K562 (cell line): ENCODE measurements around the gene TMEM242. TPM values are rescaled to one million over a fixed set of nuclear protein-coding genes. Genes with fewer than 3 reads are reported as not detected.

Experiments
- ATAC-seq: fragments of 200-7000 bp; cut with Tn5 transposase; 3 replicates; pipeline ENCODE4 v1.9.1; 2020; ENCODE audit warnings: moderate library complexity
- BruUV-seq: library from RNA; stranded (reverse); fragments of 400-500 nt; replicated peaks from 2 replicates; lab custom pipeline; 2021; lab: Mats Ljungman, UMichigan
- CTCF ChIA-PET: fragments of 300-600 bp; formaldehyde crosslinking; extraction: SDS; loops from one replicate; lab custom pipeline; 2021; ENCODE audit warnings: low intra/inter-chr PET ratio; lab: Yijun Ruan, JAX
- POLR2A ChIA-PET: fragments of 300-600, 350-650 bp; sonication (Branson Sonifier 250); formaldehyde crosslinking; extraction: SDS; loops from one replicate; lab custom pipeline; 2021; ENCODE audit warnings: antibody characterized with exemption, inconsistent platforms; lab: Yijun Ruan, JAX
- DNase-seq, 4 experiments: peaks; one replicate each; pipeline versions ENCODE4 v3.0.0 to v3.0.0-alpha.2; 2011 to 2018; ENCODE audit warnings: low spot score in 3 of 4, mixed read lengths in 3 of 4; ENCODE audit errors: extremely low read depth in 1 of 4
- FAIRE-seq: peaks from 2 replicates; lab custom pipeline; 2011; peaks lifted over from hg19 to GRCh38; lab: Jason Lieb, UNC
- H2AFZ ChIP-seq: 2 replicates; pipeline ENCODE4 v1.6.0; 2011; ENCODE audit warnings: low read depth, low read length, control low read depth, inconsistent platforms
- H3K27ac ChIP-seq: fragments of 200-600 bp; 3 replicates; pipeline ENCODE4 v1.8.0; 2011; ENCODE audit warnings: low read depth, mild to moderate bottlenecking, control low read depth, inconsistent platforms, low read length, moderate library complexity, mixed read lengths; ENCODE audit errors: extremely low read depth
- H3K27me3 ChIP-seq, 2 experiments: fragments of 300-600 bp in 1 of 2; 2 replicates in 1 of 2; 3 replicates in 1 of 2; pipeline versions ENCODE4 v1.6.0 to v1.8.0; 2011; ENCODE audit warnings: inconsistent platforms in 2 of 2, low read length in 2 of 2, mild to moderate bottlenecking in 1 of 2, mixed read lengths in 1 of 2, moderate library complexity in 1 of 2; ENCODE audit not compliant: control insufficient read depth in 2 of 2, insufficient read depth in 2 of 2
- H3K36me3 ChIP-seq: fragments of 300-600 bp; 3 replicates; pipeline ENCODE4 v1.8.0; 2011; ENCODE audit warnings: mild to moderate bottlenecking, low read length, inconsistent platforms; ENCODE audit not compliant: control insufficient read depth, insufficient read depth
- H3K4me1 ChIP-seq, 2 experiments: fragments of 200-600 bp in 1 of 2; replicated peaks in 1 of 2; 2 replicates in 1 of 2; 3 replicates in 1 of 2; pipeline versions ENCODE4 v1.5.1 to v1.8.0; 2011; ENCODE audit warnings: inconsistent platforms in 2 of 2, low read length in 2 of 2, mild to moderate bottlenecking in 1 of 2, mixed read lengths in 1 of 2, moderate library complexity in 1 of 2; ENCODE audit not compliant: control insufficient read depth in 2 of 2, insufficient read depth in 2 of 2
- H3K4me2 ChIP-seq: 2 replicates; pipeline ENCODE4 v1.6.1; 2011; ENCODE audit warnings: low read length, control low read depth, inconsistent platforms, mixed read lengths; ENCODE audit not compliant: insufficient read depth
- H3K4me3 ChIP-seq: fragments of 200-600 bp; sonication (generic), shearing (Covaris generic); 2 replicates; pipeline ENCODE4 v1.5.1; 2016; ENCODE audit warnings: control low read depth, inconsistent platforms
- H3K79me2 ChIP-seq: fragments of 200-600 bp; 3 replicates; pipeline ENCODE4 v1.8.0; 2011; ENCODE audit warnings: low read length, inconsistent platforms; ENCODE audit not compliant: control insufficient read depth, insufficient read depth
- H3K9ac ChIP-seq, 2 experiments: 2 replicates each; pipeline versions ENCODE4 v1.6.0 to v1.6.1; 2011; ENCODE audit warnings: low read depth in 2 of 2, low read length in 2 of 2, control low read depth in 1 of 2, inconsistent platforms in 1 of 2, mild to moderate bottlenecking in 1 of 2, mixed read lengths in 1 of 2; ENCODE audit not compliant: insufficient read depth in 1 of 2
- H3K9me1 ChIP-seq: one replicate; pipeline ENCODE4 v1.6.0; 2011; ENCODE audit warnings: inconsistent platforms, mild to moderate bottlenecking, low read length, moderate library complexity; ENCODE audit not compliant: control insufficient read depth, insufficient read depth
- H3K9me3 ChIP-seq: replicated peaks from 2 replicates; pipeline ENCODE4 v1.5.1; 2011; ENCODE audit warnings: low read depth, low read length, inconsistent platforms; ENCODE audit not compliant: control insufficient read depth, insufficient read depth
- H4K20me1 ChIP-seq: replicated peaks from 2 replicates; pipeline ENCODE4 v1.6.1; 2011; ENCODE audit warnings: low read length, inconsistent platforms, mixed read lengths; ENCODE audit not compliant: control insufficient read depth, insufficient read depth
- NRF1 ChIP-seq, 2 experiments: fragments of 450-650 bp; IDR thresholded peaks in 1 of 2; conservative IDR thresholded peaks in 1 of 2; 2 replicates each; pipeline ENCODE4 v1.6.1; 2014; ENCODE audit warnings: mild to moderate bottlenecking in 2 of 2
- POLR2AphosphoS5 ChIP-seq: IDR thresholded peaks from 2 replicates; pipeline ENCODE4 v1.6.1; 2011; ENCODE audit warnings: mild to moderate bottlenecking, low read depth, low read length, moderate library complexity; ENCODE audit not compliant: control insufficient read depth, insufficient read depth
- ZBTB33 ChIP-seq: sonication (generic); formaldehyde crosslinking; IDR thresholded peaks from 2 replicates; pipeline ENCODE4 v1.8.1; 2023; ENCODE audit warnings: mild to moderate bottlenecking, missing genetic modification reagents
- ZNF121 ChIP-seq: sonication (generic); formaldehyde crosslinking; conservative IDR thresholded peaks from 2 replicates; pipeline ENCODE4 v1.8.0; 2022; ENCODE audit warnings: missing genetic modification reagents
- WGBS: fragments of 100-300 bp; shearing (Covaris generic); methylation state at CpG from one replicate; pipeline ENCODE4 v1.1.6; 2016; ENCODE audit warnings: low coverage, mixed read lengths; ENCODE audit not compliant: insufficient coverage; ENCODE audit errors: missing lambda C conversion rate; 5-methylcytosine and 5-hydroxymethylcytosine counted together
- in situ Hi-C: fragments of 300-500 bp; cut with MboI; formaldehyde crosslinking; loops from 4 replicates; pipeline ENCODE4 v1.15.0; 2018; ENCODE audit warnings: inconsistent platforms, mixed read lengths
- intact Hi-C: fragments of 100-400 bp; cut with micrococcal nuclease; formaldehyde crosslinking; loops from 2 replicates; pipeline ENCODE4 v1.14.2; 2022
- polyA plus RNA-seq, 8 experiments: library from polyadenylated mRNA; depleted of rRNA in 4 of 8; stranded (reverse) in 5 of 8; unstranded in 3 of 8; fragments of >200 nt; fragmentation: Nextera tagmentation in 2 of 8; fragmentation: Illumina TruSeq in 1 of 8; extraction: Ambion mirVana in 2 of 8; extraction: Trizol in 1 of 8; gene quantifications; 2 replicates each; pipeline versions ENCODE4 v1.2.1 to v1.2.3, GENCODE V29; 2011 to 2014; ENCODE audit warnings: inconsistent platforms in 1 of 8, missing spikeins in 1 of 8
- total RNA-seq, 7 experiments: library from RNA; depleted of rRNA in 6 of 7; stranded (reverse); fragments of >200 nt in 6 of 7; fragmentation: Illumina TruSeq in 2 of 7; extraction: Trizol in 2 of 7; gene quantifications; 2 replicates each; pipeline versions ENCODE4 v1.2.1 to v1.2.3, GENCODE V29; 2011 to 2021; ENCODE audit warnings: low replicate concordance in 1 of 7

The TMEM242 gene
- total and polyA plus RNA-seq, 9 of the 15 experiments (the other 6 are each of a cell fraction or from before 2014, with no cell fraction given): 9.5 to 35.3 (median 16.5) TPM

GRCh38 chr6:157294654-157295053, 28.7 kb downstream of the TMEM242 start:
- BruUV-seq: no TSS peak
- Histone ChIP-seq H3K4me1 (peaks cover 0 to 2% of the 10 kb centered on the region in 2 experiments; a peak in 1 of 5 replicates), H3K4me2 (no peak overlapping the region), H3K9ac (no peak overlapping the region), H4K20me1 (no peaks in the 10 kb centered on the region), H3K9me1 (no peaks in the 10 kb centered on the region), H3K79me2 (peaks cover 7% of the 10 kb centered on the region; the same call in 2 of the 3 replicates), H3K27me3 (no peaks in the 10 kb centered on the region), H3K36me3 (peaks cover 31% of the 10 kb centered on the region), H3K4me3 (no peak overlapping the region), H2AFZ (no peak overlapping the region), H3K27ac (no peak overlapping the region), H3K9me3 (no peaks in the 10 kb centered on the region)
- no peak for ATAC-seq
- ChIA-PET CTCF (no interaction called here), POLR2A (interaction anchor here (1.4 to 3.8 kb wide), 3 partner anchors 9 to 11 kb away, joined by 3 to 14 read pairs (median 5); no protein-coding TSS in a partner anchor)
- FAIRE-seq: no peak
- 89% methylated on average over 2 of the region's 2 CpGs for WGBS
- TF ChIP-seq POLR2AphosphoS5: no peak
- TF ChIP-seq ZBTB33 (CRISPR knock-in tag): 0 out of 2 replicates have a peak, but pooled peaks have one; percentile 47
- no peak for DNase-seq
- in situ Hi-C loops: no loop called here
- intact Hi-C loops: no loop called here

- POLR2A ChIA-PET: no interaction called here
- no peak overlapping the region for H3K4me2 ChIP-seq
- TF ChIP-seq NRF1 (conservative IDR thresholded peaks at IDR 0.05 in 1 of 2, IDR thresholded peaks at IDR 0.05 in 1 of 2): no peak
- peak; percentile 92 for TF ChIP-seq ZNF121 (CRISPR knock-in tag)
- TF ChIP-seq, all 486 proteins: peak for 1
- Histone ChIP-seq H3K4me3 (no peak overlapping the region), H3K27ac (no peak overlapping the region), H3K9me3 (no peaks in the 10 kb centered on the region), H3K36me3 (peaks cover 31% of the 10 kb centered on the region), H3K79me2 (peaks cover 7% of the 10 kb centered on the region; the same call in 2 of the 3 replicates), H3K27me3 (no peaks in the 10 kb centered on the region), H3K4me1 (peaks cover 0 to 2% of the 10 kb centered on the region in 2 experiments; a peak in 1 of 5 replicates), H3K9ac (no peak overlapping the region), H4K20me1 (no peaks in the 10 kb centered on the region), H2AFZ (no peak overlapping the region), H3K9me1 (no peaks in the 10 kb centered on the region)
- ATAC-seq (no peak), FAIRE-seq (no peak), DNase-seq (no peak)
- in situ Hi-C loops (no loop called here), intact Hi-C loops (no loop called here)
- BruUV-seq: no TSS peak
- CTCF ChIA-PET: no interaction called here
- 87% methylated on average over 6 of the region's 6 CpGs for WGBS
Measured at GRCh38 chr6:157293780-157294179, 29.5 kb downstream of the TMEM242 start.
